BLaER1 (cell line): ENCODE data around the gene OR56B1.
"Not testable (repeated sequence)": the region's sequence is repeated elsewhere in the genome, so short reads cannot be mapped to it uniquely, and the experiment has no call there.

Source experiments
- H3K27ac ChIP-seq: shearing (Covaris generic); formaldehyde crosslinking; 2 replicates; pipeline ENCODE4 v1.8.1; 2022
- H3K27me3 ChIP-seq: shearing (Covaris generic); formaldehyde crosslinking; 2 replicates; pipeline ENCODE4 v1.8.1; 2022
- H3K36me3 ChIP-seq: shearing (Covaris generic); formaldehyde crosslinking; 2 replicates; pipeline ENCODE4 v1.8.1; 2022
- H3K4me1 ChIP-seq: shearing (Covaris generic); formaldehyde crosslinking; 2 replicates; pipeline ENCODE4 v1.8.1; 2022
- H3K4me2 ChIP-seq: shearing (Covaris generic); formaldehyde crosslinking; 2 replicates; pipeline ENCODE4 v1.8.1; 2022
- H3K4me3 ChIP-seq: shearing (Covaris generic); formaldehyde crosslinking; 2 replicates; pipeline ENCODE4 v1.8.1; 2022
- H3K9ac ChIP-seq: shearing (Covaris generic); formaldehyde crosslinking; 2 replicates; pipeline ENCODE4 v1.8.1; 2022
- H3K9me3 ChIP-seq: shearing (Covaris generic); formaldehyde crosslinking; 2 replicates; pipeline ENCODE4 v1.8.1; 2022
- H4K20me1 ChIP-seq: shearing (Covaris generic); formaldehyde crosslinking; 2 replicates; pipeline ENCODE4 v1.8.1; 2022
- Cebpa-rat ChIP-seq: shearing (Covaris generic); IDR thresholded peaks from 2 replicates; pipeline ENCODE4 v1.8.1; 2022

The OR56B1 gene

GRCh38 chr11:5698281-5698680 lies 38.0 kb upstream of the OR56B1 start:
- H3K4me2 ChIP-seq = no peak overlapping the region

GRCh38 chr11:5700421-5701054 lies 35.7 kb upstream of the OR56B1 start:
- TF ChIP-seq Cebpa-rat = no peak
- Histone ChIP-seq H4K20me1 (peaks cover 18% of the 10 kb centered on the region; the same call in 1 of the 2 replicates), H3K4me3 (no peak overlapping the region), H3K4me2 (no peak overlapping the region), H3K9ac (no peak overlapping the region), H3K27ac (no peak overlapping the region), H3K36me3 (peaks cover 78% of the 10 kb centered on the region), H3K27me3 (no peaks in the 10 kb centered on the region), H3K4me1 (no peaks in the 10 kb centered on the region), H3K9me3 (no peaks in the 10 kb centered on the region)

More at GRCh38 chr11:5698281-5698680, 38.0 kb upstream of the OR56B1 start:
- Histone ChIP-seq H3K9ac (no peak overlapping the region), H3K27me3 (no peaks in the 10 kb centered on the region), H3K27ac (no peak overlapping the region), H3K4me1 (peaks cover 8% of the 10 kb centered on the region; the same call in 1 of the 2 replicates), H4K20me1 (peaks cover 24% of the 10 kb centered on the region; the same call in 1 of the 2 replicates), H3K9me3 (no peaks in the 10 kb centered on the region), H3K4me3 (no peak overlapping the region), H3K36me3 (peaks cover 75% of the 10 kb centered on the region)
- TF ChIP-seq Cebpa-rat = no peak

GRCh38 chr11:5701055-5701577 lies 35.1 kb upstream of the OR56B1 start:
- H3K27ac ChIP-seq = no peak overlapping the region
- H3K9me3 ChIP-seq = no peaks in the 10 kb centered on the region
- no peak overlapping the region for H3K4me2 ChIP-seq
- TF ChIP-seq Cebpa-rat = no peak
- no peak overlapping the region for H3K9ac ChIP-seq
- H3K27me3 ChIP-seq = no peaks in the 10 kb centered on the region
- peaks cover 12% of the 10 kb centered on the region; the same call in 1 of the 2 replicates for H4K20me1 ChIP-seq
- no peak overlapping the region for H3K4me3 ChIP-seq
- H3K4me1 ChIP-seq = no peaks in the 10 kb centered on the region
- H3K36me3 ChIP-seq = peaks cover 78% of the 10 kb centered on the region

- H3K36me3 ChIP-seq = peaks cover 76% of the 10 kb centered on the region
- no peak overlapping the region for H3K9ac ChIP-seq
Observed at GRCh38 chr11:5703741-5704536, 32.3 kb upstream of the OR56B1 start.

GRCh38 chr11:5705688-5706087 lies 30.6 kb upstream of the OR56B1 start:
- no peaks in the 10 kb centered on the region for H3K9me3 ChIP-seq
- peaks cover 79% of the 10 kb centered on the region for H3K36me3 ChIP-seq
- TF ChIP-seq Cebpa-rat = no peak
- H3K4me1 ChIP-seq = no peaks in the 10 kb centered on the region
- no peak overlapping the region for H3K27ac ChIP-seq
- H3K4me3 ChIP-seq = no peak overlapping the region
- H3K9ac ChIP-seq = no peak overlapping the region
- no peaks in the 10 kb centered on the region for H3K27me3 ChIP-seq
- H3K4me2 ChIP-seq = no peak overlapping the region
- H4K20me1 ChIP-seq = 0 out of 2 replicates have a peak, but pooled peaks cover 6% of the 10 kb centered on the region

More at GRCh38 chr11:5703741-5704536, 32.3 kb upstream of the OR56B1 start:
- H3K4me2 ChIP-seq = no peak overlapping the region
- no peak for TF ChIP-seq Cebpa-rat
- no peaks in the 10 kb centered on the region for H3K9me3 ChIP-seq
- no peak overlapping the region for H3K4me3 ChIP-seq
- H3K4me1 ChIP-seq = no peaks in the 10 kb centered on the region
- H3K27ac ChIP-seq = no peak overlapping the region
- H4K20me1 ChIP-seq = no peaks in the 10 kb centered on the region
- H3K27me3 ChIP-seq = no peaks in the 10 kb centered on the region

- no peaks in the 10 kb centered on the region; the same call in 1 of the 2 replicates for H3K9me3 ChIP-seq
Observed at GRCh38 chr11:5712507-5712906, 23.7 kb upstream of the OR56B1 start.

GRCh38 chr11:5713695-5714094 lies 22.6 kb upstream of the OR56B1 start:
- H4K20me1 ChIP-seq = 0 out of 2 replicates have a peak, but pooled peaks cover 6% of the 10 kb centered on the region
- no peak overlapping the region for H3K9ac ChIP-seq
- no peaks in the 10 kb centered on the region for H3K27me3 ChIP-seq
- no peak for TF ChIP-seq Cebpa-rat
- H3K4me3 ChIP-seq = no peak overlapping the region
- no peaks in the 10 kb centered on the region for H3K4me1 ChIP-seq
- H3K27ac ChIP-seq = no peak overlapping the region
- no peak overlapping the region for H3K4me2 ChIP-seq
- no peaks in the 10 kb centered on the region; the same call in 1 of the 2 replicates for H3K9me3 ChIP-seq
- H3K36me3 ChIP-seq = peaks cover 15% of the 10 kb centered on the region

More at GRCh38 chr11:5712507-5712906, 23.7 kb upstream of the OR56B1 start:
- Histone ChIP-seq H3K4me3 (no peak overlapping the region), H3K9ac (no peak overlapping the region), H3K4me2 (no peak overlapping the region), H4K20me1 (0 out of 2 replicates have a peak, but pooled peaks cover 6% of the 10 kb centered on the region), H3K27ac (no peak overlapping the region), H3K4me1 (no peaks in the 10 kb centered on the region), H3K36me3 (peaks cover 27% of the 10 kb centered on the region), H3K27me3 (no peaks in the 10 kb centered on the region)
- TF ChIP-seq Cebpa-rat = no peak

- not testable (repeated sequence) for H3K4me1 ChIP-seq, H3K9me3 ChIP-seq, H4K20me1 ChIP-seq, H3K9ac ChIP-seq, H3K4me3 ChIP-seq, H3K27ac ChIP-seq, H3K4me2 ChIP-seq, H3K36me3 ChIP-seq, H3K27me3 ChIP-seq
Observed at GRCh38 chr11:5716518-5716917, 19.7 kb upstream of the OR56B1 start.

- H3K27me3 ChIP-seq = no peaks in the 10 kb centered on the region
- no peak overlapping the region for H3K9ac ChIP-seq
- H3K4me2 ChIP-seq = no peak overlapping the region
- no peak for TF ChIP-seq Cebpa-rat
- no peaks in the 10 kb centered on the region for H4K20me1 ChIP-seq
- no peaks in the 10 kb centered on the region; the same call in 1 of the 2 replicates for H3K9me3 ChIP-seq
- no peaks in the 10 kb centered on the region for H3K4me1 ChIP-seq
- H3K36me3 ChIP-seq = peaks cover 5% of the 10 kb centered on the region; the same call in 1 of the 2 replicates
- no peak overlapping the region for H3K4me3 ChIP-seq
- no peak overlapping the region for H3K27ac ChIP-seq
Observed at GRCh38 chr11:5719703-5720495, 16.3 kb upstream of the OR56B1 start.
